Neural progenitor cell (in vitro differentiated cells): ENCODE data around the gene ABI3BP. TPM values are rescaled to one million over a fixed set of nuclear protein-coding genes. Genes with fewer than 3 reads are reported as not detected.
A peak's percentile ranks its signal among the peaks of the same experiment; 100 is the strongest.

ENCODE experiments used
- DNase-seq: peaks from one replicate; pipeline ENCODE4 v3.0.0-alpha.2; 2016; ENCODE audit warnings: low spot score
- H2AFZ ChIP-seq: fragments of 200-600 bp; sonication (generic); replicated peaks from 2 replicates; pipeline ENCODE4 v1.6.1; 2016; ENCODE audit warnings: antibody characterized with exemption
- H3F3A ChIP-seq: fragments of 200-600 bp; sonication (generic); 2 replicates; pipeline ENCODE4 v1.6.1; 2016; ENCODE audit warnings: antibody characterized with exemption, low read depth
- H3K27ac ChIP-seq: fragments of 200-600 bp; sonication (generic); 2 replicates; pipeline ENCODE4 v1.5.1; 2016; ENCODE audit warnings: mild to moderate bottlenecking
- H3K27me3 ChIP-seq: fragments of 200-600 bp; sonication (generic); 2 replicates; pipeline ENCODE4 v1.6.1; 2016; ENCODE audit warnings: mild to moderate bottlenecking, moderate library complexity
- H3K36me3 ChIP-seq: fragments of 200-600 bp; sonication (generic); 2 replicates; pipeline ENCODE4 v1.5.1; 2016
- H3K4me1 ChIP-seq: fragments of 200-600 bp; sonication (generic); 2 replicates; pipeline ENCODE4 v1.6.1; 2016; ENCODE audit warnings: mixed run types
- H3K4me2 ChIP-seq: fragments of 200-600 bp; sonication (generic); 2 replicates; pipeline ENCODE4 v1.6.1; 2016
- H3K4me3 ChIP-seq: fragments of 200-600 bp; sonication (generic); 2 replicates; pipeline ENCODE4 v1.5.1; 2016
- H3K79me2 ChIP-seq: fragments of 200-600 bp; sonication (generic); 2 replicates; pipeline ENCODE4 v1.6.1; 2016; ENCODE audit warnings: low read depth
- H3K9ac ChIP-seq: fragments of 200-600 bp; sonication (generic); 2 replicates; pipeline ENCODE4 v1.6.1; 2016
- H3K9me3 ChIP-seq: fragments of 200-600 bp; sonication (generic); 2 replicates; pipeline ENCODE4 v1.5.1; 2016; ENCODE audit warnings: low read depth
- H4K20me1 ChIP-seq: fragments of 200-600 bp; sonication (generic); 2 replicates; pipeline ENCODE4 v1.6.1; 2016; ENCODE audit warnings: low read depth
- H3K27ac Mint-ChIP-seq: 3 replicates; pipeline ENCODE4 v1.8.0; 2021; ENCODE audit warnings: mixed read lengths
- H3K27me3 Mint-ChIP-seq: 2 replicates; pipeline ENCODE4 v1.8.0; 2022; ENCODE audit warnings: low read depth, mild to moderate bottlenecking, inconsistent platforms, moderate library complexity, mixed read lengths; ENCODE audit not compliant: insufficient read depth
- H3K36me3 Mint-ChIP-seq: 3 replicates; pipeline ENCODE4 v1.8.0; 2021; ENCODE audit warnings: mixed read lengths
- H3K4me1 Mint-ChIP-seq: 3 replicates; pipeline ENCODE4 v1.8.0; 2021; ENCODE audit warnings: mixed read lengths
- H3K4me3 Mint-ChIP-seq: 3 replicates; pipeline ENCODE4 v1.8.0; 2021; ENCODE audit warnings: mild to moderate bottlenecking, moderate library complexity, mixed read lengths
- H3K9me3 Mint-ChIP-seq: 3 replicates; pipeline ENCODE4 v1.8.0; 2020; ENCODE audit warnings: mixed read lengths
- EZH2 ChIP-seq: fragments of 200-600 bp; sonication (generic); IDR thresholded peaks from 2 replicates; pipeline ENCODE4 v1.6.1; 2017; ENCODE audit warnings: antibody characterized with exemption, mild to moderate bottlenecking, moderate library complexity
- EZH2phosphoT487 ChIP-seq: fragments of 200-600 bp; sonication (generic); IDR thresholded peaks from 2 replicates; pipeline ENCODE4 v1.6.1; 2017; ENCODE audit warnings: antibody characterized with exemption
- total RNA-seq: library from RNA; depleted of rRNA; stranded (reverse); fragments of >200 nt; gene quantifications from 2 replicates; pipeline ENCODE4 v1.2.3, GENCODE V29; 2015; ENCODE audit warnings: low replicate concordance
- TF ChIP-seq, protein P1 (sequence below): fragments of 200-600 bp; sonication (generic); IDR thresholded peaks from 2 replicates; pipeline ENCODE4 v1.5.1; 2017; ENCODE audit warnings: antibody characterized with exemption, mild to moderate bottlenecking

Gene ABI3BP
- total RNA-seq, 1 donor from 2014 or later: not detected

DNA sequence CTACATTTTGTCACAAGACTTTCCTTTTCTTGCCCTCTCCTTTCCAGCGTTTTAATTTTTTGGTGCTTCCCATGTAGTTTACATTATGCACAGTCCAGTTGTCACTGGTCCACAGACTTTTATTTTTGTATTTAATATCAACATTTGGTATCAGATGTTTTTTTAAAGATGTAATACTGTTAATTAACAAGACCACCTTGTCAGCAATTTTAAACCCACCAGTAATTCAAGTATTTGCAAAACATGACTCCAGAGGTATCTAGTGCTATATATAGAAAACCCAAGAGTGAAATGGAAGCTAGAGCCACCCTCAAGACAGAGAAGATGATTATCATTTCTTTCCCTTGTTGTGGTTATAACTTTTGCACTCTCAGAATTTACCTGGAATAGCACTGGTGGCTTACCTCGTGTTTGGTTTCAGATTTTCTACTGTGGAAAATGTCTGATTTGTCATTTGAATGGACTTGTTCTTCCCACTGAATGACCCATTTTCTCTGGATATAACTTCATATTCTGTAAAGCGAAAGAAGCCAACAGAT, 227.7 kb downstream of the ABI3BP start:
- Histone ChIP-seq H3K9ac (no peak overlapping the region), H3K27ac (no peak overlapping the region), H3K27me3 (no peaks in the 10 kb centered on the region), H3K36me3 (no peaks in the 10 kb centered on the region), H3K79me2 (no peaks in the 10 kb centered on the region), H3K9me3 (no peaks in the 10 kb centered on the region), H3F3A (peaks cover 11% of the 10 kb centered on the region), H3K4me2 (no peak overlapping the region), H3K4me3 (no peak overlapping the region), H2AFZ (no peak overlapping the region), H3K4me1 (peaks cover 27% of the 10 kb centered on the region), H4K20me1 (no peaks in the 10 kb centered on the region)
- H3K36me3 Mint-ChIP-seq: no peaks in the 10 kb centered on the region
- H3K9me3 Mint-ChIP-seq: no peaks in the 10 kb centered on the region
- H3K4me3 Mint-ChIP-seq: no peak overlapping the region
- no peaks in the 10 kb centered on the region for H3K4me1 Mint-ChIP-seq
- TF ChIP-seq EZH2 (no peak), EZH2phosphoT487 (no peak)
- TF ChIP-seq, protein P1, sequence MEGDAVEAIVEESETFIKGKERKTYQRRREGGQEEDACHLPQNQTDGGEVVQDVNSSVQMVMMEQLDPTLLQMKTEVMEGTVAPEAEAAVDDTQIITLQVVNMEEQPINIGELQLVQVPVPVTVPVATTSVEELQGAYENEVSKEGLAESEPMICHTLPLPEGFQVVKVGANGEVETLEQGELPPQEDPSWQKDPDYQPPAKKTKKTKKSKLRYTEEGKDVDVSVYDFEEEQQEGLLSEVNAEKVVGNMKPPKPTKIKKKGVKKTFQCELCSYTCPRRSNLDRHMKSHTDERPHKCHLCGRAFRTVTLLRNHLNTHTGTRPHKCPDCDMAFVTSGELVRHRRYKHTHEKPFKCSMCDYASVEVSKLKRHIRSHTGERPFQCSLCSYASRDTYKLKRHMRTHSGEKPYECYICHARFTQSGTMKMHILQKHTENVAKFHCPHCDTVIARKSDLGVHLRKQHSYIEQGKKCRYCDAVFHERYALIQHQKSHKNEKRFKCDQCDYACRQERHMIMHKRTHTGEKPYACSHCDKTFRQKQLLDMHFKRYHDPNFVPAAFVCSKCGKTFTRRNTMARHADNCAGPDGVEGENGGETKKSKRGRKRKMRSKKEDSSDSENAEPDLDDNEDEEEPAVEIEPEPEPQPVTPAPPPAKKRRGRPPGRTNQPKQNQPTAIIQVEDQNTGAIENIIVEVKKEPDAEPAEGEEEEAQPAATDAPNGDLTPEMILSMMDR: no peak
- H3K27ac Mint-ChIP-seq: no peak overlapping the region
- no peaks in the 10 kb centered on the region for H3K27me3 Mint-ChIP-seq
- DNase-seq: no peak

DNA sequence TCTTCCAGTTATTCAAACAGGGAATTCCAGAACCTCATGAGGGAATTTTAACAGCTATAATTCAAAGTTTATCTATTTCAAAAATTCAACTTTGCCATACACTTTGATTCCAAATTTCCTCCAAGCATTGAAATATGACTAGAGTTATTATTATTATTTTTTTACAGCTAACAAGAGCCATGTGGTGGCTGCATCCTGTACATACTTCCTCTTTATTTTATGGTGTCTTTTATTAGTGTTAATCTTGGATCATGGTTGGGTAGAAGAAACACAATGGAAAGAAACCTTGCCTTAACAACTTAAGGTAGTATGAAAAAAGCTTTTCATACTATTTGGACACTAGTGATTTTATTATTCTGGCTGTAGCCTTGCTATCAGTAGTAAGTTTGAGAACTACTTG, 231.3 kb downstream of the ABI3BP start:
- no peak overlapping the region for H3K27ac Mint-ChIP-seq
- H4K20me1 ChIP-seq: no peaks in the 10 kb centered on the region
- H3K9me3 Mint-ChIP-seq: no peaks in the 10 kb centered on the region
- no peak overlapping the region for H3K4me3 ChIP-seq
- H3K27ac ChIP-seq: no peak overlapping the region
- H3K27me3 Mint-ChIP-seq: no peaks in the 10 kb centered on the region
- H3K4me2 ChIP-seq: peak overlapping the region; percentile 40
- no peaks in the 10 kb centered on the region for H3K27me3 ChIP-seq
- H3K36me3 Mint-ChIP-seq: no peaks in the 10 kb centered on the region
- no peaks in the 10 kb centered on the region for H3K79me2 ChIP-seq
- H3F3A ChIP-seq: no peaks in the 10 kb centered on the region
- H2AFZ ChIP-seq: no peak overlapping the region
- no peak overlapping the region for H3K4me3 Mint-ChIP-seq
- no peak overlapping the region for H3K9ac ChIP-seq
- H3K36me3 ChIP-seq: no peaks in the 10 kb centered on the region
- H3K4me1 ChIP-seq: peaks cover 16% of the 10 kb centered on the region
- peaks cover 3% of the 10 kb centered on the region for H3K4me1 Mint-ChIP-seq
- H3K9me3 ChIP-seq: no peaks in the 10 kb centered on the region
- TF ChIP-seq EZH2phosphoT487 (no peak), EZH2 (no peak)
- TF ChIP-seq, protein P1: no peak
- no peak for DNase-seq

DNA sequence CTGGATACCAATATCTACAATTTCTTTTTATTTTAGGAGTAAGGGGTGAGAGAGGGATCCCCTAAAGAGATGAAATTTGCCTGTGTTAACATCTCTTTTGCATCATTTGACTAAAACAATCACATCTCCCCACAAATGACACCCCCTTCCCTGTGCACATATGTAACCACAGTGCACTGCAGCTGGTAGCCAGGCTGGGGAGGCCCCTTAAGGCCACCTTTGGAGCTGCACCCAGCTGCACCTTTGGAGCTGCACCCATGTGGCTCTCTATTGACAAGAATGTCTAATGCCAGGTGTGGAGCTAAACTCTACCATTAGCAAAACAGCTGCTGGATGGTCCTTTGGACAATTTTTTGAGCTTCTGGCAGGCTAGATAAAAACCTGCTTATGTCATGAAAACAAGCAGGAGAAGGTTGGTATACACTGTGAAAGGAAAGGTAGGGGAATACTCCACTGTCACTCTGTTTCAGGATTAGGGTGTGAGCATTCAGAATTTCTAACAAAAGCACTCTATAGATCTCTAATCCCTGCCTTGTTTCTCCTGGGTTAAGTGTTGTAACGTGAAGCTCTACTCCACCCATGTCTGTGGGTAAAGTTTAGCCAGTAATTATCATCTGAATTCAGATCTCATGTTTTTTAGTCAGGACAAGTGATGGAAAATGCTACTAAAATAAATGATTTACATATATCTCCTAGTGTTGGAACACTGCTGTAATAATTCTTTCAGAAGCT, 231.8 kb downstream of the ABI3BP start:
- no peaks in the 10 kb centered on the region for H4K20me1 ChIP-seq
- H3K27me3 ChIP-seq: no peaks in the 10 kb centered on the region
- no peak overlapping the region for H3K27ac ChIP-seq
- H3K4me1 ChIP-seq: peaks cover 16% of the 10 kb centered on the region
- TF ChIP-seq, protein P1: peak; percentile 28
- no peak for TF ChIP-seq EZH2phosphoT487
- H2AFZ ChIP-seq: no peak overlapping the region
- peak overlapping the region; percentile 40 for H3K4me2 ChIP-seq
- no peaks in the 10 kb centered on the region for H3K36me3 ChIP-seq
- H3K4me3 Mint-ChIP-seq: no peak overlapping the region
- no peaks in the 10 kb centered on the region for H3K9me3 Mint-ChIP-seq
- H3K9ac ChIP-seq: no peak overlapping the region
- peak; percentile 29 for DNase-seq
- H3K4me1 Mint-ChIP-seq: peaks cover 3% of the 10 kb centered on the region
- no peak overlapping the region for H3K27ac Mint-ChIP-seq
- H3K9me3 ChIP-seq: no peaks in the 10 kb centered on the region
- H3F3A ChIP-seq: no peaks in the 10 kb centered on the region
- H3K36me3 Mint-ChIP-seq: no peaks in the 10 kb centered on the region
- H3K4me3 ChIP-seq: no peak overlapping the region
- no peaks in the 10 kb centered on the region for H3K79me2 ChIP-seq
- no peaks in the 10 kb centered on the region for H3K27me3 Mint-ChIP-seq
